Activated CD4-positive, alpha-beta memory T cell treated with anti-CD3 and anti-CD28 coated beads for 36 hours (primary cell): ENCODE measurements around the gene SPOCD1. TPM values are rescaled to one million over a fixed set of nuclear protein-coding genes. Genes with fewer than 3 reads are reported as not detected.

Source experiments
- CTCF ChIA-PET: fragments of 350-600 bp; sonication (Branson Sonifier 250); formaldehyde crosslinking; loops from one replicate; lab custom pipeline; 2021; ENCODE audit warnings: antibody characterized with exemption, inconsistent platforms; lab: Charles Lee
- POLR2A ChIA-PET: fragments of 350-600 bp; sonication (Branson Sonifier 250); formaldehyde crosslinking; loops from one replicate; lab custom pipeline; 2021; ENCODE audit warnings: antibody characterized with exemption; lab: Charles Lee
- DNase-seq: peaks from one replicate; pipeline ENCODE4 v3.0.0-alpha.2; 2020
- H3K27ac Mint-ChIP-seq: one replicate; pipeline ENCODE4 v1.8.0; 2021; ENCODE audit warnings: mixed read lengths
- H3K27me3 Mint-ChIP-seq: one replicate; pipeline ENCODE4 v1.8.0; 2021; ENCODE audit warnings: mixed read lengths
- H3K36me3 Mint-ChIP-seq: one replicate; pipeline ENCODE4 v1.8.0; 2021; ENCODE audit warnings: mixed read lengths
- H3K4me1 Mint-ChIP-seq: one replicate; pipeline ENCODE4 v1.8.0; 2021; ENCODE audit warnings: low read depth, mixed read lengths
- H3K4me3 Mint-ChIP-seq: one replicate; pipeline ENCODE4 v1.8.0; 2021; ENCODE audit warnings: mild to moderate bottlenecking, mixed read lengths
- H3K9me3 Mint-ChIP-seq: one replicate; pipeline ENCODE4 v1.8.0; 2021; ENCODE audit warnings: mixed read lengths
- intact Hi-C: fragments of 100-400 bp; cut with micrococcal nuclease; formaldehyde crosslinking; loops from one replicate; pipeline ENCODE4 v1.15.1; 2023
- total RNA-seq, 2 experiments: library from RNA; stranded (reverse); gene quantifications; one replicate each; pipeline ENCODE4 v1.2.3, GENCODE V29; 2021

The SPOCD1 gene
- total RNA-seq, result under 1 TPM; 0.73 to 0.78 TPM

DNA sequence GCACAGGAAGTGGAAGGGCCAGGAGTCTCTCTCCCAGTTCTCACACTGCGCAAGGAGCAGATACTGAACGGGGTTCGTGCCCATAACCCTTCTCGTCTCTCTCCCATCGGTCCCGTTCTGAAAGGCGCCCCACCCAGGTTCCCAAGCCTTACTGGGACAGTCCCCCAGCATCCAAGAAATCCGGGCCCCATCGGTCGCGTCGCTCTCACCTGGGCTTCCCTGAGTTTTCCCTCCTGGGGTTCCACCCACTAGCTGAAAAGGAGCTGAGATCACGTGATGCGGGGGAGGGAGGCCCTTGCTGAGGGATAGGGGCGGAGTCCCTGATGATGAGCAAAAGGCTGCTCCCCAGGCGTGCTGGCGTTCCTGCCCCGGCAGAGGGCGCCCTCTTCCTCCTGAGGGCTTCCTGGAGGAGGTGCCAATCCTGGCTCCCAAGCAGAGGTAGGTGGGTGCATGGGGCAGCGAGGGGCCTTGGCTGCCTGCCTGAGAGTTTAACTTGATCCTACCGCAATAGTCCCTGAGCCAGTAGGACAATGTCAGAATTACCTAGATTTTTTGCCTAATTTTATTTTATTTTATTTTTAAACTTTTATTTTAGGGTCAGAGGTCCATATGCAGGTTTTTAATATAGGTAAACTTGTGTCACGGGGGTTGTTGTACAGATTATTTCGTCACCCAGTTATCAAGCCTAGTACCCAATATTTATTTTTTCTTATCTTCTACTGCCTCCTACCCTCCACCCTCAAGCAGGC is at the start of gene SPOCD1:
TSS of gene SPOCD1 (minus strand) at position 271 of the 749 bp plus-strand sequence. CDS start 689 bp downstream, outside the sequence.
- DNase-seq, result peak; percentile 93
- Mint-ChIP-seq H3K4me3 (peak within 1 kb of the TSS; percentile 48), H3K27ac (peak within 1 kb of the TSS; percentile 14), H3K36me3 (no peaks in the 10 kb centered on the region), H3K4me1 (peaks cover 7% of the 10 kb centered on the region), H3K9me3 (no peaks in the 10 kb centered on the region), H3K27me3 (no peaks in the 10 kb centered on the region)
- ChIA-PET POLR2A (interaction anchor here (1.4 kb wide), 1 partner anchor 142 kb away, joined by 3 read pairs; no protein-coding TSS in a partner anchor), CTCF (interaction anchor here (0.6 to 8.9 kb wide), 35 partner anchors 8 to 247 kb away, joined by 3 to 120 read pairs (median 4); partner anchors contain the start of gene PTP4A2)
- intact Hi-C loops, result loop anchor here (1.0 kb wide), 1 partner anchor 148 kb away; no protein-coding TSS in a partner anchor

DNA sequence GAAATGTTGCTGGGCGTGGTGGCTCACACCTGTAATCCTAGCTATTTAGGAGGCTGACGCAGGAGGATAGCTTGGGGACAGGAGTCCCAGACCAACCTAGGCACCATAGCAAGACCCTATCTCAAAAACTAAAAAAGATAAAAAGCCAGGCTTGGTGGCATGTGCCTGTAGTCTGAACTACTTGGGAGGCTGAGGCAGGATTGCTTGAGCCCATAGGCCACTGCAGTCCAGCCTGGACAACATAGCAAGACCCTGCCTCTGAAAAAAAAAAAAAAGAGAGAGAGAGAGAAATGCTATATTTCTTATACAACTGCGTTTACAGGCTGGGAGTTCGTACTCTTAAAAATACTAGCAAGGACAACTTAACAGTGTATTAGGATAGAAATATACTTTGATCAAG is 46.2 kb upstream of the SPOCD1 start:
- ChIA-PET POLR2A (no interaction called here), CTCF (no interaction called here)
- Mint-ChIP-seq H3K27ac (no peak overlapping the region), H3K4me3 (no peak overlapping the region), H3K9me3 (no peaks in the 10 kb centered on the region), H3K36me3 (no peaks in the 10 kb centered on the region), H3K4me1 (no peaks in the 10 kb centered on the region), H3K27me3 (no peaks in the 10 kb centered on the region)
- intact Hi-C loops, result no loop called here
- DNase-seq, result no peak

DNA sequence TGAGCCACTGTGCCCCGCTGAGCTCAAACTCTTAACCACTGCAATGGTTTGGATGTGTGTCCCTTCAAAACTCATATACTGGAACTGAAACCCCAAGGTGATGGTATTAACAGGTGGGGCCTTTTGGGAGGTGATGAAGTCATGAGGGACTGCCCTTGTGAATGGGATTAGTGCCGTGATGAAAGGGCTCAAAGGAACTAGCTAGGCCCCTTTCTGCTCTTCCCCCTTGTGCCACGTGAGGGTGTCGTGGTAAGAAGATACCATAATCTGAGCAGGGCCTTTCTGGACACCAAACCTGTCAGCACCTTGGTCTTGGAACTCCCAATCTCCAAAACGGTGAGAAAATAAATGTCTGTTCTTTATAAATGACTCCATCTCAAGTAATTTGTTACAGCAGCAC is 45.5 kb upstream of the SPOCD1 start:
- H3K4me3 Mint-ChIP-seq, result no peak overlapping the region
- no peak overlapping the region for H3K27ac Mint-ChIP-seq
- DNase-seq, result no peak
- no peaks in the 10 kb centered on the region for H3K4me1 Mint-ChIP-seq
- CTCF ChIA-PET, result interaction anchor here (1.5 kb wide), 1 partner anchor 103 kb away, joined by 4 read pairs; no protein-coding TSS in a partner anchor
- no peaks in the 10 kb centered on the region for H3K36me3 Mint-ChIP-seq
- intact Hi-C loops, result no loop called here
- no peaks in the 10 kb centered on the region for H3K27me3 Mint-ChIP-seq
- POLR2A ChIA-PET, result no interaction called here
- no peaks in the 10 kb centered on the region for H3K9me3 Mint-ChIP-seq

DNA sequence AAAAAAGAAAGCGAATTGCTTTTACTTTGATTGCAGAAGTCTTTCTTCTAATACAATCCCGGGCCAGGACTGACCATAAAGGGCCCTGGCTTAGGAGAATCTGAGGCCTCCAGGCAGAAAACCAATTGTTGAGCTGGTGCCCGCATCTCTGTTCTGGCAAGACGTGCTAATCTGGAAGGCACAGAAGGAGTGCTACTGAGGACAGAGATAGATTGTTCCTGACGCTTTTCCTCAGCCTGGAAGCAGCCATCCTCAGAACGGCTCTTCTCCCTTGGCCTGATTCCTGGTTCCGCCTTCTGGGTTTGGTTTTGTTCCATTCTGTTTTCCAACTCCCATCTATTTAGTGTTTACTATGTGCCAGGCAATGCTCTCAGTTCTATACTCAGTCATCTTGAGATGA is 44.8 kb upstream of the SPOCD1 start:
- Mint-ChIP-seq H3K27ac (no peak overlapping the region), H3K27me3 (no peaks in the 10 kb centered on the region), H3K36me3 (no peaks in the 10 kb centered on the region), H3K4me1 (no peaks in the 10 kb centered on the region), H3K4me3 (no peak overlapping the region), H3K9me3 (no peaks in the 10 kb centered on the region)
- no peak for DNase-seq
- intact Hi-C loops, result no loop called here
- ChIA-PET POLR2A (no interaction called here), CTCF (interaction anchor here (1.5 kb wide), 1 partner anchor 104 kb away, joined by 4 read pairs; no protein-coding TSS in a partner anchor)

DNA sequence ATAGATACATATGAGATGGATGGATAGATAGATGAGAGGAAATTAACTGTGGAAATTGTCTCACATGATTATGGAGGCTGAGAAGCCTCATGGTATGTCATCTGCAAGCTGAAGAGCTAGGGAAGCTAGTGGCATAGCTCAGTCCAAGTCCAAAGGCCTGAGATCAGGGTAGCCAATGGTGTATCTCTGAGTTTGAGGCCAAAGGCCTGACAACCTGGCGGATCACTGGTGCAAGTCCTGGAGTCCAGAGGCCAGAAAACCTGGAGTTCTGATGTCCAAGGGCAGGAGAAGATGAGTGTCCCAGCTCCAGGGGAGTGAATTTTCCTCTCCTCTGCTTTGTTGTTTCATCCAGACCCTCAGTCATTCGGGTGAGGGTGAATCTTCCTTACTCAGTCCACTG is 43.9 kb upstream of the SPOCD1 start:
- ChIA-PET POLR2A (no interaction called here), CTCF (interaction anchor here (1.0 kb wide), 1 partner anchor 44 kb away, joined by 3 read pairs; the partner anchor contains the start of gene SPOCD1)
- no peak overlapping the region for H3K4me3 Mint-ChIP-seq
- H3K27ac Mint-ChIP-seq, result no peak overlapping the region
- H3K9me3 Mint-ChIP-seq, result no peaks in the 10 kb centered on the region
- H3K27me3 Mint-ChIP-seq, result no peaks in the 10 kb centered on the region
- no peaks in the 10 kb centered on the region for H3K36me3 Mint-ChIP-seq
- no peaks in the 10 kb centered on the region for H3K4me1 Mint-ChIP-seq
- no peak for DNase-seq
- intact Hi-C loops, result no loop called here

DNA sequence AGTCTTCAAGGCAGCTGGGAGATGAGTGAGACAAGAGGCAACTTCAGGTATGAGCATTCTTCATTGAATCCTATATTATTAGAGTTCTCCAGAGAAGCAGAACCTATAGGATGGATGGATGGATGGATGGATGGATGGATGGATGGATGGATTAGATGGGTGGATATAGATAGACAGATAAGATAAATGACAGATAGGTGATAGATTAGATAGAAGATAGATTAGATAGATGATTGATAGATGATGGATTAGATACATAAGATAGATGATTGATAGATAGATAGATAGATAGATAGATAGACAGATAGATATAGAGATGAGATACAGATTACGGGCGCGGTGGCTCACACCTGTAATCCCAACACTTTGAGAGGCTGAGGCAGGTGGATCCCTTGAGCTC is 43.2 kb upstream of the SPOCD1 start:
- no peak for DNase-seq
- Mint-ChIP-seq H3K4me1 (no peaks in the 10 kb centered on the region), H3K36me3 (no peaks in the 10 kb centered on the region), H3K27me3 (no peaks in the 10 kb centered on the region), H3K27ac (no peak overlapping the region), H3K4me3 (no peak overlapping the region), H3K9me3 (no peaks in the 10 kb centered on the region)
- intact Hi-C loops, result no loop called here
- POLR2A ChIA-PET, result no interaction called here
- CTCF ChIA-PET, result interaction anchor here (0.5 kb wide), 1 partner anchor 174 kb away, joined by 3 read pairs; no protein-coding TSS in a partner anchor

DNA sequence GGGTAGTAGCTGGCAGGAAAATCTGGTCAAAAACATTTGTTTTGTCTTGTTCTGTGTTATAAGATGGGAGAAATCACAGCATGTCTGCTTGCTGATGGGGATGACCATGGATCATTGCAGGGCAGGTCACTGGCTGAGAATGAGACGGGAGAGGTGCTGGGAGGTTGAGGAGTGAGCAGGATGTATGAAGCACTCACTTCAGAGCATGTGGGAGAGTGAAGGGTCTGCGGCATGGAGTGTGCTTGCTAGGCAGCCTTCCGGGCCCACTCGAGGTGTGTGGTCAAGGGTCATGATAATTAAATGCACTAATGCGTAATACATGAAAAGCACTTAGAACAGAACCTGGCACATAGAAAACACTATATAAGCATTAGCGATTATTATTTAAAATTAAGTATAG is 42.0 kb upstream of the SPOCD1 start:
- H3K36me3 Mint-ChIP-seq, result no peaks in the 10 kb centered on the region
- intact Hi-C loops, result no loop called here
- POLR2A ChIA-PET, result interaction anchor here (0.8 kb wide), 1 partner anchor 14 kb away, joined by 3 read pairs; no protein-coding TSS in a partner anchor
- H3K27me3 Mint-ChIP-seq, result no peaks in the 10 kb centered on the region
- no peaks in the 10 kb centered on the region for H3K4me1 Mint-ChIP-seq
- H3K9me3 Mint-ChIP-seq, result no peaks in the 10 kb centered on the region
- no peak overlapping the region for H3K4me3 Mint-ChIP-seq
- no peak overlapping the region for H3K27ac Mint-ChIP-seq
- no peak for DNase-seq
- CTCF ChIA-PET, result interaction anchor here (1.0 kb wide), 1 partner anchor 42 kb away, joined by 3 read pairs; the partner anchor contains the start of gene SPOCD1

DNA sequence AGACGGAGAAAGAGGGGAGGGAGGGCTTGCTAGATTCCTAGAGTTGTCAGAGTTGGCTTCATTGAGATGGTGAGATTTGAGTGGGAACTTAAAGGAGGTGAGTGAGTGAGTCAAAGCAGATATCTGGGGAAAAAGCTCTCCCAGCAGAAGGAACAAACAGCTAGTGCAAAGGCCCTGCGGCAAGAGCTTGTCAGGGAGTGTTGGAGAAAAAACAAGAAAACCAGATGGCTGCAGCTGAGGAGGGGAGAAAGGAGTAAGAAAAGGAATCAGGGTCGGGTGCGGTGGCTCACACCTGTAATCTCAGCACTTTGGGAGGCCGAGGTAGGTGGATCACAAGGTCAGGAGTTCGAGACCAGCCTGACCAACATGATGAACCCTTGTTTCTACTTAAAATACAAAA is 40.3 kb upstream of the SPOCD1 start:
- Mint-ChIP-seq H3K9me3 (no peaks in the 10 kb centered on the region), H3K4me3 (no peak overlapping the region), H3K4me1 (no peaks in the 10 kb centered on the region), H3K36me3 (no peaks in the 10 kb centered on the region), H3K27ac (no peak overlapping the region), H3K27me3 (no peaks in the 10 kb centered on the region)
- CTCF ChIA-PET, result no interaction called here
- no peak for DNase-seq
- POLR2A ChIA-PET, result no interaction called here
- intact Hi-C loops, result no loop called here

DNA sequence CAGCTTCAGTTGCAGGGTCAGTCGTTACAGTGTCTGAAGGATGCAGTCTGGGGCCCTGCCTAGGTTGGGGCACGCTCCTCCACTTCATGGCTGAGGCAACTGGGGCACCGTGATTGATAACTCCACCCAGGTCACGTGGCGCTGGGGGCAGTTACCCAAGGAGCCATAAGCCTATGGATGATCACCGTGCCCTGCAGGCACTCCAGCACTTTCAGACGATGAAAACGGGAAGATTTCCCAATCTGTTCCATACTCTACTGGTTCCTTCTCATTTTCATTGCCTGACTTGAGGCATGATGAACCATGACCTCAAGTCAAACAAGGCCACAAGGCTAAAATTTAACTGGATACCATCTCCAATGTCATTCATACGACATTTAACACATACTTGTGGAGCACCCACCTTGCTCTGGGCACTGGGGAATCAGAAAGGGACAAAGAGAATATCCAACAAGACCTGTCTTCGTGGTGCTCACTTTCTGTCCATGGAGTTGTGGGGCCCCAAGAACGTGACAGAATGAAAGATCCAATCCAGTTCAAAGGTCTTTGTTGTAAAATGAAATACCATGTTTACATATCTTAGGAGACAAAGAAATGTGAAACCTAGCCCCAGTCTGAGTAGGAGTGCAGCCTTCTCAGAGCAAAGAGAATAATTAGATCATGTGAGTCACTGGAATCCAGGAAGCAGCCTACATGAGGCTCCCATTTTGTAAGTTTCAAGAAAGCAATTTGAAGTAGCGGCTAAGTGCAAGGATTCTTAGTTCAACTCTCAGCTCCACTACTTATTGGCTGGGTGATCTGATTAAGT is 39.4 kb upstream of the SPOCD1 start:
- ChIA-PET POLR2A (no interaction called here), CTCF (no interaction called here)
- Mint-ChIP-seq H3K4me1 (no peaks in the 10 kb centered on the region), H3K27ac (no peak overlapping the region), H3K27me3 (no peaks in the 10 kb centered on the region), H3K9me3 (no peaks in the 10 kb centered on the region), H3K4me3 (no peak overlapping the region), H3K36me3 (no peaks in the 10 kb centered on the region)
- no peak for DNase-seq
- intact Hi-C loops, result no loop called here

DNA sequence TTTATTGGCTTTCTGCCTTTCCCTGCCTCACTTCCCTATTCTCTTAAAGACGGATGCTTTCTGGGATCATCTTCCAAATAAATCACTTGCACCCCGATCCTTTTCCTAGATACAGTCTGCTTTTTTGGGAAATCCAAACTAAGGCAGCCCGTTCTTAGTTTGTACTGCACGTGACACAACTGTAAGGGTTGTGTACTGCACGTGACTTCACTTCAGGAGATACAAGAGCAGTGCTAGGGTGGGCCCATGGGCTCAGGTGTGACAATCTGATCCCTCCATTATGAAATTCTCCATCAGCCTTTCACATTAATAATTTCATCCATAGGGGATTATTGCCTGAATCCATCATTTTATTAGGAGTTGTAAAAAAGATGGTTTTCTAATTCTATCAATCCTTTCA is 33.8 kb upstream of the SPOCD1 start:
- peaks cover 43% of the 10 kb centered on the region for H3K4me1 Mint-ChIP-seq
- H3K4me3 Mint-ChIP-seq, result no peak overlapping the region
- no peaks in the 10 kb centered on the region for H3K27me3 Mint-ChIP-seq
- H3K36me3 Mint-ChIP-seq, result no peaks in the 10 kb centered on the region
- intact Hi-C loops, result loop anchor here (5.0 kb wide), 1 partner anchor 38 kb away; no protein-coding TSS in a partner anchor
- POLR2A ChIA-PET, result no interaction called here
- DNase-seq, result no peak
- CTCF ChIA-PET, result no interaction called here
- no peaks in the 10 kb centered on the region for H3K9me3 Mint-ChIP-seq
- no peak overlapping the region for H3K27ac Mint-ChIP-seq

DNA sequence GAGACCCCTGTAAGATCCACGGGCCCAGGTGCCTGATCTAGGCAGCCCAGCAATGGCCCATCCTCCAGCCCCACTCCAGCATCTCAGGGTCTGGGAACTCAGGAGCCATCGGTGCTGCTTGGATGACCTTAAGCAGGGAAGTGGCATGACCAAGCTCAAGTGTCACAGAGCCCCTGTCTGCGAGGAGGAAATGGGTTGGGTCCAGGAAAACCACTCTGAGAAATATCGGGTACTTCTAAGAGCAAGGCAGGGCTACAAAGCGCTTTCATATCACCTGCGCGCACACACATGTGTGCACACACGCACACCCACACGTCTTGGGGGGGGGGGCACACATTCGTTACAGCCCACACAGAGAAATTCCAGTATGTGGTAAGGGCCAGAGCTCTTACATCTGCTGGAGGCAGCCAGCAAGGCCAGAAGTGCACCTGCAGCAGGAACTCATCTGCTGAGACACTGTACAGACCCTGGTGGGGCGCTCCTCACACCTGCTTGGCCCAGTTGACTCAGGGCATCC is 32.6 kb upstream of the SPOCD1 start:
- no peak overlapping the region for H3K4me3 Mint-ChIP-seq
- intact Hi-C loops, result loop anchor here (5.0 kb wide), 1 partner anchor 39 kb away; no protein-coding TSS in a partner anchor
- no peaks in the 10 kb centered on the region for H3K27me3 Mint-ChIP-seq
- H3K27ac Mint-ChIP-seq, result no peak overlapping the region
- ChIA-PET POLR2A (interaction anchor here (0.6 to 0.9 kb wide), 3 partner anchors 13 to 72 kb away, joined by 3 read pairs; no protein-coding TSS in a partner anchor), CTCF (interaction anchor here (1.0 kb wide), 1 partner anchor 115 kb away, joined by 3 read pairs; no protein-coding TSS in a partner anchor)
- no peaks in the 10 kb centered on the region for H3K36me3 Mint-ChIP-seq
- no peaks in the 10 kb centered on the region for H3K9me3 Mint-ChIP-seq
- DNase-seq, result peak; percentile 47
- peaks cover 43% of the 10 kb centered on the region for H3K4me1 Mint-ChIP-seq
